Activated CD4-positive, CD25-positive, alpha-beta regulatory T cell (primary cell): ENCODE results near the gene LDB3.

Experiments used
- DNase-seq, 4 experiments: peaks; one replicate each; lab custom pipeline; 2025; lab: John Stamatoyannopoulos, UW

LDB3 gene

DNA sequence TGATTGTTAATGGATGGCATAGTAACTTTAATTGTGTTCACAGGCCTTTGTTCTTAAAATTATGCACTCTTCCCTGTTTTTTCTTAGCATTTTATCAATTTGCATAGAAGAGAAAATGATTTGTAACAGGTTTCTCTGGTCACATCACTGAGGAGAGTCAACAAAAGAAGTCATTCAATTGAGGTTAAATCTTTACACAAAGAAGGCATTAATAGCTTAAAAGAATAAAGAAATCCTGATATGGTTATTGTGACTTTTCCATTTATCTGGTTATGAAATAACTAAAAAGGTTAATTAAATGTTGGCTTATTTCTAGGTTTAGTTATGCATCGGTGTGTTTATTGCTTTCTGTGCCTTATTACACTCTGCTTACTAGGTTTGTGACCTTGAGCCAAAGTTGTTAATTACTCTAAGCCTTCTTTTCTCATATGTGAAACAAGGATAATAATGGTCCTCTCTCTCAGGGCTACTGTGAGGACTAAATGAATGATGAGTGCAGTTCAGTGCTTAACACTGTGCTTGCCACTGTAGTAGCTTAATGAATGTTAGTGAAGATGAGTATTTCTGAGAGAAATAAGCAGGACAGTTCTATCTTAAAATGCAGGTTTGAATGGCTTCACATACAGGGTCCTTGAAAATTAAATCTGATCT lies 100.2 kb downstream of the LDB3 start:
- no peak for DNase-seq

GRCh38 chr10:86769991-86770390 lies 101.7 kb downstream of the LDB3 start:
- no peak for DNase-seq

DNA sequence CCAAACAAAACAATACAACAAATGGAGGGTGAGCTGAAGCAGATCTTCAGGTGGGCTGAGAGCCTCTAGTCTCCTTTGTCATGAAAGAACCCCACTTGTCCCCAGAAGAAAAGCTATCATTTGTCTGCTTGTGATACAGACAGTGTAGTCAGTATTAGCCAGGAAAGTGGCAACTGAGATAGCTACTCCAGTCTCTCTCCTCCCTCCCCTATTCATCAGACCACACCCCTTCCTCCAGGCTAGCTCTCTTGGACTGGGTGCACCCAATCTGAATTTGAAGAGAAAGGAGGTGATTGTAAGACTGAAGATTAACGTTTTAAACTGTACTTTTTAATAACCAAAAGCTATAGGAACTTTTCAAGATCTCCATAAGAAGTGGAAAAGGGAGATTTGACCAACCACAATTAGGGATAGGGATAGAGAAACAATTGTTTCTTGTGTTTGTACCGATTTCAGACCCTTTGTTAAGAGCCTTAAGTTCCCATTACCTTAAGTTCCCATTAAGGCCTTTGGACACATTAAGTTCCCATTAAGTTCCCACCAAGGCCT lies 102.2 kb downstream of the LDB3 start:
- no peak for DNase-seq

- no peak for DNase-seq
These were observed 105.2 kb downstream of the LDB3 start for GRCh38 chr10:86773498-86773897.

- DNase-seq, result no peak
These were observed 107.0 kb downstream of the LDB3 start for GRCh38 chr10:86775056-86775869.

DNA sequence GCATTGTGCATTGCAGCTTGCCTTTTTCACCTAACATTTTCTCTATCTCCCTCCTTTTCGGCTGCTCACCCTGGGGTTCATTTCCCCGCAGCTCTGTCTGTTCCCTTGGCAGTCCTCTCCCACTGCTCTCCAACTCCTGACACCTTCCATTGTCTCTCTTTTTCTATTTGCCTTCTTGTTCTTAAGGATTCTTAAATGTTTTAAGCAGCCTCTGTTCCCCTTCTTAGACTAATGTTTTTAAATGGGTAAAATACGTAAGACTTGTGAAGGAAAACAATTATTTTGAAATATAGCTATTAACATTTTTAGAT lies 107.5 kb downstream of the LDB3 start:
- DNase-seq, result no peak

DNA sequence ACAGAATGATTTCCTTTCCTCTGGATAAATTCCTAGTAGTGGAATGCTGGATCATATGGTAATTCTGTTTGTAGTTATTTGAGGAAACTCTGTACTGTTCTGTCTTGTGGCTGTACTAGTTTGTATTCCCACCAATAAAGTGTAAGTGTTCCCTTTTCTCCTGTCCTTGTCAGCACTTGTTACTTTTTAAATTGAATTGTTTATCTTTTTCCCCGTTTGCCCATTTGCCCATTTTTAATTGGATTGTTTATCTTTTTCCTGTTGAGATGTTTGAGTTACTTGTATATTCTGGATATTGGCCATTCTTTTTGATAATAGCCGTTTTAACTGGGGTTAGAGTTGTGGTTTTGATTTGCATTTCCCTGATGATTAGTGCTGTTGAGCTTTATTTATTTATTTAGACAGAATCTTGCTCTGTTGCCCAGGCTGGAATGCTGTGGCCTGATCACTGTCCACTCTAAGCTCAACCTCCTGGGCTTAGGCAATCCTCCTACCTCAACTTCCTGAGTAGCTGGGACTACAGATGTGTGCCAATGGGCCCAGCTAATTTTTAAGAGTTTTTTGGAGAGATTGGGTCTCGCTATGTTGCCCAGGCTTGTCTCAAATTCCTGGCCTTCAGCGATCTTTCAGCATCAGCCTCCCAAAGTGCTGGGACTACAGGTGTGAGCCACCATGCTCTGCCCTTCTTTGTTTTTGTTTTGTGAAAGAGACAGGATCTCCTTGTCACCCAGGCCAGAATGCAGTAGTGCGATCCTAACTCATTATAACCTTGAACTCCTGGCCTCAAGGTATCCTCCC lies 111.1 kb downstream of the LDB3 start:
- DNase-seq, result no peak

DNA sequence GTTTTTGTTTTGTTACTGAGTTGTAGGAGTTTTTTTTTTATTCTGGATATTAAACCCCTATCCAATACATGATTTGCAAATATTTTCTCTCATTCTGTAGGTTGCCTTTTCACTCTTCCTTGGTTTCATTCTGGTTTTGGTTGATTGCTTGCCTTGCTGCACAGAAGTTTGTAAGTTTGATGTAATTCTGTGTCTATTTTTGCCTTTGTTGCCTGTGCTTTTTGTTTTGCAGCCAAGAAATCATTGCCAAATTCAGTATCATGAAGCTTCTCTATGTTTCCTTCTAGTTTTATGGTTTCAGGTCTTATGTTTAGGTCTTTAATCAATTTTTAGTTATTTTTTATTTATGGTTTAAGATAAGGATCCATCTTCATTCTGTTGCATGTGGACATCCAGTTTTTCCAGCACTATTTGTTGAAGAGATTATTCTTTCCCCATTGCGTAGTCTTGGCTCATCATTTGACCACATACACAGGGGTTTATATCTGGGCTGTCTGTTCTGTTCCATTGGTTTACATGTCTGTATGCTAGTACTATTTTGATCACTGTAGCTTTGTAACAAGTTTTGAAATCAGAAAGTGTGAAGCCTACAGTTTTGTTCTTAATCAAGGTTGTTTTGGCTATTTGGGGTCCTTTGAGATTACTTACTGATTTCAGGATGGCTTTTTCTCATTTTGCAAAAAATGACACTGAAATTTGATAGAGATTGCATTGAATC lies 114.5 kb downstream of the LDB3 start:
- no peak for DNase-seq

DNA sequence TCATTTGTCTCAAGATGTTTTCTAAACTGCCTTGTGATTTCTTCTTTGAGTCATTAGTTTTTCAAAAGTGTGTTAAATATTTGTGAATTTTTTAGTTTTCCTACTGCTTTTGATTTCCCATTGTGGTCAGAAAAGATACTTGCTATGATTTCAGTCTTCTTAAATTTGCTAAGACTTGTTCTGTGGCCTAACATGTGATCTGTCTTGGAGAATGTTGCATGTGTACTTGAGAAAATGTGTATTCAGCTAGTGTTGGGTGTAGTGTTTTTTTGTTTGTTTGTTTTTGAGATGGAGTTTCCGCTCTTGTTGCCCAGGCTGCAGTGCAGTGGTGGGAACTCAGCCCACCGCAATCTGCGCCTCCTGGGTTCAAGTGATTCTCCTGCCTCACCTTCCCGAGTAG lies 116.7 kb downstream of the LDB3 start:
- no peak for DNase-seq
